HL-60/S4 treated with phorbol 12-myristate 13-acetate at 8.2 ng/mL for 4 days and 3 days (cell line): ENCODE results near the gene RPH3AL.
"Not testable (repeated sequence)": the region's sequence is repeated elsewhere in the genome, so short reads cannot be mapped to it uniquely, and the experiment has no call there.

Source experiments
- in situ Hi-C: fragments of 300-500 bp; cut with MboI; formaldehyde crosslinking; loops from 2 replicates; pipeline ENCODE4 v1.15.0; 2022; ENCODE audit warnings: low sequenced_read_pairs

The RPH3AL gene

GRCh38 chr17:228951-229708 is 123.5 kb downstream of the RPH3AL start:
- in situ Hi-C loops = no loop called here

- in situ Hi-C loops = no loop called here
These were observed 124.5 kb downstream of the RPH3AL start for GRCh38 chr17:227946-228615.

DNA sequence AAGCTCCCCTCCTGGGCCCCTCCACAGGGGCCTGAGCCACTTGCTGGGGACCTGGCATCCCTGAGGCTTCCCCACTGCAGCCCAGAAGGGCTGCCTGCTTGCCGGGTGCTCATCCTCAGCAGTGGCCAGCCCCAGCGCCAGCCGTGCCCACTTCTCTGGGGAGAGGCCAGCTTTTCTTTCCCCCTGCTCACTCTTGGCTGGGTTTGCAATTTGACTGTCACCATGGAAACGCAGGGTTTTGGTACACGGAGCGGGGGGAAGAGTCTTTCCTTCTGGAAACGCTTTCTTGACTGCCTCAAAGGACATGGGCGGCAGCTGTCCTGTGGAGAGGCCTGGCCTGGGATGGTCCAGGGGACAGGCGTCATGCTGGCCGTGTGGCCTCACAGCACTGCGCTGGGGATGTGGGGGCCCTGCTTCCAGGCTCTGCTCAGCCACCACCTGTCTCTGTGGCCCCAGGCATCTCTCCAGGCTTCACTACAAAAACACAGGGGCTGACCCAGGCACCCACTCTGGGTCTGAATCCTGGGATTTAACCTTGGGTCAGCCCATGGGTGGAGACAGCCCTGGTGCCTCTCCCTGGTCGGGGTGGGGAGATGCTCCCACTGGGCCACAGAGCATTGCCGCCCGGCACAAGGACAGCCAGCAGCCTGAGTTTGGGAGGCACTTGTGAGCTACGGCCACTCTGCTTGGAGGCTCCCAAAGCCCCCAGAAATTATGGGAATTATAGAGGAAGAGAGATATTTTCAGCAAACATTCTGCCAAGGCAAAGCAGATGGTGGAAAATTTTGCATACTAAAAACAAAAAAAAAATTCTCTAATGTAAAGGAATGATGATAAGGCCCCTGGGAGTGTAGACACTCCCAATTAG is 125.3 kb downstream of the RPH3AL start:
- in situ Hi-C loops = no loop called here

DNA sequence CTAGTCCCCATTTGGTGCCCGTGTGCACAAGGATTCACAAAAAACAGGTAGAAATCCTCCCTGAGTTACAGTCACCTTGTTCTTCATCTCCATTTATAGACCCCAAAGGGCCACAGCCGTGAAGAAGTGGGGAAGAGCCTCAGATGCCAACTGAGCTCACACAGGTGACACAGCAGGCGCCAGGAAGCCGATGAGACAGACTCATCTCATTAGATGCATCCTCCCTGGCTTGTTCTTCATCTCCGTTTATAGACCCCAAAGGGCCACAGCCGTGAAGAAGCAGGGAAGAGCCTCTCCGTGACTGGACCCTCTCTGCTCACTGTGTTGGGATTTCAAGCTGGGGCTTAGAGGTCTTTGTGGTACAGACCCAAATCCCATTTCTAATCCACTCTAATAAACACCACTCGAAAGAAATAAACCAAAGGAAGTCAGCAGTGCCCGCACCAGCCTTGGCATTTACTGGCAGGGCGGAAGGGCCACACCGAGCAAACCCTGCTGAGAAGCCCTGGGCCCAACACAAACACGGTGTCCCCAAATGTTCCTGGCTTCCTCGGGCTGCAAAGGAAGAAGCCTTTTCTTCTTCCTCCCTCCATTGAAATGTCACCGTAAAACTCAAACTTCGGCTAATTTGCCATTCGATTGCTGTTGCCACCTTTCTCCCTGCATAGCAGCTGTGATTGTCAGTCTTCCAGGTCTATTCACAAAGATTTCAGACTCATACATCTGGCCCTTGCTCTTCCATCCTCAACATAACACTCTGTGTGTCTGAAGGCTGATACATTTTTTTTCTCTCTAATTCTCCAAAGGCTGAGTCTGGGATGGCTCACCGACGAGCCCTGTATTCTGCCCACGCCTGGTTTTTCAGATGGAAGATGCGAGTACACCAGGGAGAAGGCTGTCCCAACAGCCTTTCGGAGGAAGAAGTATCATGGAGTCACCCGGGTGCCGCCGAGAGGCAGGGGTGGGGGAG is 126.2 kb downstream of the RPH3AL start:
- in situ Hi-C loops = no loop called here

DNA sequence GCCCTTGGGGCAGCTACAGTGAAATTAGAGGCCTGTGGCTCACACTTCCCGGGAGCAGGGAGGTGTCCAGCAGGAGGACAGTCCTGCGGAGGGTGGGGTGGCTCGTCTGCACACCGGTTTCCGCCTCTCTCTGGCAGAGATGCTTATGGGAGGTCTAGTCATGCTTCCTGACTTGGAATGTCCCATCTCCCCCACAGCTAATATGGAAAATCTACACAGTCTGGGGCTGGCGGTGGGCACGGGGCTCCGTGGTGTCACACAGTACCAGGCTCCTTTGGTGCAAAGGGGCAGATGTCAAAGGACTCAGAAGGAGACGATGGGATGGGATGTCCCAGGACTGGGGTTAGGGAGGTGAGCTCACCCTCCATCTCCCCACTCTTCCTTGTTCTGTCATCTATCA is 127.1 kb downstream of the RPH3AL start:
- in situ Hi-C loops = no loop called here

- in situ Hi-C loops = not testable (repeated sequence)
These were observed 128.0 kb downstream of the RPH3AL start for GRCh38 chr17:224576-224975.

DNA sequence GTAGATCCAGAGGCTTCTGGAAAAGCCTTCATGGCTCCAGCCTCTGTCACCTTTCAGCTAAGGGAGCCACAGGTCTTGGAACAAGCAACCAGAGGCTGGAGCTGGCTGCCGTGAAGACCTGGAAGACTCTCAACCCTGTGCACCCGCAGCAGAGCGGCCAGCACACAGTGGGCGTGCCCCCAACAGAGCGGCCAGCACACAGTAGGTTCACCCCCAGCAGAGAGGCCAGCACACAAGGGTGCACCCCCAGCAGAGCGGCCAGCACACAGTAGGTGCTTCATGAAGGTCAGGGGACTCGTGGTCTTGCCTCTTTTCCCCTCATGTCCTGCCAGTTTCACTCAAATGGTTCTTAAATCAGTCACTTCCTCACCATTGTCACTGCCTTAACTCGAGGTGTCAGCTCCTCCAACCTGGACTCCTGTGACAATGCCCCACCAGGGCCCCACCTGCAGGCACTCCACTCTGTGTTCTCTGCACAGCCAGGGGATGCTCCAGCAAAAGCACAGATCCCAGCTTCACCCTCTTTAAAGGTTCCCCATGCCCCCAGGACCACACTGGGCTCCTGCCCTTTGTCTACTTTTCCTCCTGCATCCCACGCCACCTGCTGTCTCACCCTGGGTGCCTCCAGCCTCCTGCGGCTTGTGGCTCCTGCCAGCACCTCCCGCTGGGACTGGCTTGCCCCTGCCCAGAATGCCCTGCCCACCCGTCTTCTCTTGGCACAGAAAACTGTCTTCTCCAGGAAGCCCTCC is 128.7 kb downstream of the RPH3AL start:
- in situ Hi-C loops = no loop called here

- in situ Hi-C loops = no loop called here
These were observed 130.4 kb downstream of the RPH3AL start for GRCh38 chr17:222172-222571.

GRCh38 chr17:219696-220095 is 132.9 kb downstream of the RPH3AL start:
- in situ Hi-C loops = no loop called here

- in situ Hi-C loops = no loop called here
These were observed 134.0 kb downstream of the RPH3AL start for GRCh38 chr17:218432-219110.

- in situ Hi-C loops = no loop called here
These were observed 136.0 kb downstream of the RPH3AL start for GRCh38 chr17:216625-217024.

- in situ Hi-C loops = not testable (repeated sequence)
These were observed 136.8 kb downstream of the RPH3AL start for GRCh38 chr17:215563-216478.

- in situ Hi-C loops = no loop called here
These were observed 137.7 kb downstream of the RPH3AL start for GRCh38 chr17:214881-215331.

GRCh38 chr17:213286-214105 is 139.1 kb downstream of the RPH3AL start:
- in situ Hi-C loops = no loop called here

GRCh38 chr17:210402-210801 is 142.2 kb downstream of the RPH3AL start:
- in situ Hi-C loops = no loop called here

- in situ Hi-C loops = no loop called here
These were observed 144.2 kb downstream of the RPH3AL start for GRCh38 chr17:208429-208828.

GRCh38 chr17:207775-208174 is 144.8 kb downstream of the RPH3AL start:
- in situ Hi-C loops = no loop called here
